Neuronal stem cell (in vitro differentiated cells): ENCODE measurements around the gene FOXL3.

ENCODE experiments used
- DNase-seq: peaks from one replicate; pipeline ENCODE4 v3.0.0-alpha.2; 2013; ENCODE audit warnings: low spot score
- H2AFZ ChIP-seq: one replicate; pipeline ENCODE4 v1.6.1; 2013; ENCODE audit warnings: mild to moderate bottlenecking, low read length, inconsistent platforms
- H2AK5ac ChIP-seq: 2 replicates; pipeline ENCODE4 v1.6.1; 2013; ENCODE audit warnings: low read depth, mild to moderate bottlenecking, inconsistent platforms, low read length, moderate library complexity, mixed read lengths
- H2BK120ac ChIP-seq: 2 replicates; pipeline ENCODE4 v1.6.1; 2013; ENCODE audit warnings: low read depth, mild to moderate bottlenecking, inconsistent platforms, low read length, moderate library complexity, mixed read lengths
- H2BK12ac ChIP-seq: one replicate; pipeline ENCODE4 v1.6.1; 2013; ENCODE audit warnings: low read length, inconsistent platforms
- H2BK15ac ChIP-seq: 2 replicates; pipeline ENCODE4 v1.6.1; 2013; ENCODE audit warnings: mild to moderate bottlenecking, low read length, inconsistent platforms, mixed read lengths
- H2BK5ac ChIP-seq: one replicate; pipeline ENCODE4 v1.6.1; 2013; ENCODE audit warnings: inconsistent platforms, mild to moderate bottlenecking, low read length, moderate library complexity
- H3K14ac ChIP-seq: one replicate; pipeline ENCODE4 v1.6.1; 2013; ENCODE audit warnings: low read length, inconsistent platforms
- H3K18ac ChIP-seq: 2 replicates; pipeline ENCODE4 v1.6.1; 2013; ENCODE audit warnings: low read length, inconsistent platforms
- H3K23ac ChIP-seq: 2 replicates; pipeline ENCODE4 v1.6.1; 2013; ENCODE audit warnings: low read depth, mild to moderate bottlenecking, mixed read lengths, low read length, inconsistent platforms; ENCODE audit not compliant: poor library complexity
- H3K27ac ChIP-seq: replicated peaks from 3 replicates; pipeline ENCODE4 v1.5.1; 2013; ENCODE audit warnings: low read length, inconsistent platforms
- H3K27me3 ChIP-seq, 3 experiments: 2 replicates each; pipeline ENCODE4 v1.6.1; 2013; ENCODE audit warnings: low read length in 3 of 3, mild to moderate bottlenecking in 2 of 3, inconsistent platforms in 1 of 3, low read depth in 1 of 3, mixed read lengths in 1 of 3, moderate library complexity in 1 of 3; ENCODE audit not compliant: control insufficient read depth in 3 of 3, insufficient read depth in 3 of 3
- H3K36me3 ChIP-seq, 2 donors: replicated peaks in 1 of 2; 2 replicates each; pipeline ENCODE4 v1.6.1; 2013; ENCODE audit warnings: low read length in 2 of 2; ENCODE audit not compliant: control insufficient read depth in 2 of 2, insufficient read depth in 2 of 2
- H3K4ac ChIP-seq: 2 replicates; pipeline ENCODE4 v1.6.1; 2013; ENCODE audit warnings: inconsistent platforms, mild to moderate bottlenecking, low read length, moderate library complexity
- H3K4me1 ChIP-seq, 2 donors: 1 replicate in 1 of 2; 2 replicates in 1 of 2; pipeline ENCODE4 v1.6.1; 2013; ENCODE audit warnings: low read length in 2 of 2, low read depth in 1 of 2; ENCODE audit not compliant: control insufficient read depth in 2 of 2, insufficient read depth in 1 of 2
- H3K4me2 ChIP-seq: one replicate; pipeline ENCODE4 v1.6.1; 2013; ENCODE audit warnings: mild to moderate bottlenecking, low read length, inconsistent platforms; ENCODE audit not compliant: insufficient read depth, poor library complexity, severe bottlenecking
- H3K4me3 ChIP-seq, 2 donors: 2 replicates each; pipeline ENCODE4 v1.5.1; 2013; ENCODE audit warnings: low read length in 2 of 2, mild to moderate bottlenecking in 2 of 2, inconsistent platforms in 1 of 2, moderate library complexity in 1 of 2
- H3K79me1 ChIP-seq: one replicate; pipeline ENCODE4 v1.6.1; 2013; ENCODE audit warnings: low read depth, mild to moderate bottlenecking, inconsistent platforms, low read length, moderate library complexity
- H3K9ac ChIP-seq: one replicate; pipeline ENCODE4 v1.6.1; 2013; ENCODE audit warnings: mild to moderate bottlenecking, low read depth, low read length, inconsistent platforms; ENCODE audit not compliant: poor library complexity
- H3K9me3 ChIP-seq, 2 donors: replicated peaks in 1 of 2; 2 replicates each; pipeline versions ENCODE3 to v1.6.1; 2013; ENCODE audit warnings: low read length in 2 of 2, mild to moderate bottlenecking in 2 of 2, inconsistent platforms in 1 of 2, low read depth in 1 of 2, mixed read lengths in 1 of 2, moderate library complexity in 1 of 2; ENCODE audit not compliant: control insufficient read depth in 2 of 2, insufficient read depth in 1 of 2
- H4K8ac ChIP-seq: one replicate; pipeline ENCODE4 v1.6.1; 2013; ENCODE audit warnings: low read depth, mild to moderate bottlenecking, inconsistent platforms, low read length, moderate library complexity
- H4K91ac ChIP-seq: one replicate; pipeline ENCODE4 v1.6.1; 2013; ENCODE audit warnings: low read length, low read depth, mild to moderate bottlenecking, inconsistent platforms; ENCODE audit not compliant: poor library complexity
- WGBS, 2 donors: extraction: QIAGEN DNeasy Blood & Tissue Kit; methylation state at CpG; one replicate each; pipeline ENCODE4 v1.1.7; 2013; ENCODE audit warnings: missing lambda C conversion rate in 2 of 2, mixed read lengths in 1 of 2; ENCODE audit not compliant: insufficient read length in 2 of 2, insufficient replicate concordance in 1 of 2; ENCODE audit errors: extremely low coverage in 2 of 2; 5-methylcytosine and 5-hydroxymethylcytosine counted together

FOXL3 gene

GRCh38 chr7:250523-250922 is 39.4 kb upstream of the FOXL3 start:
- H3K4me2 ChIP-seq: no peak overlapping the region
- H2AK5ac ChIP-seq: peak overlapping the region; percentile 57
- H3K79me1 ChIP-seq: no peaks in the 10 kb centered on the region
- H3K9ac ChIP-seq: no peak overlapping the region
- peak overlapping the region; percentile 47 for H3K14ac ChIP-seq
- no peaks in the 10 kb centered on the region for H3K27me3 ChIP-seq
- WGBS, 2 donors: no CpG with 5 or more reads among the region's 15 CpGs
- peak overlapping the region; percentile 66 for H3K27ac ChIP-seq
- peak overlapping the region; percentile 87 for H3K18ac ChIP-seq
- no peak overlapping the region for H4K91ac ChIP-seq
- H2BK12ac ChIP-seq: no peak overlapping the region
- no peak overlapping the region for H3K4me3 ChIP-seq
- H2BK5ac ChIP-seq: no peak overlapping the region
- H2BK15ac ChIP-seq: no peak overlapping the region
- no peaks in the 10 kb centered on the region for H3K9me3 ChIP-seq
- peaks cover 0 to 9% of the 10 kb centered on the region in 2 donors for H3K4me1 ChIP-seq
- no peak overlapping the region for H2BK120ac ChIP-seq
- no peak overlapping the region for H3K4ac ChIP-seq
- H2AFZ ChIP-seq: no peak overlapping the region
- DNase-seq: no peak
- H3K36me3 ChIP-seq: no peaks in the 10 kb centered on the region
- peak overlapping the region; percentile 92 for H3K23ac ChIP-seq
- no peak overlapping the region for H4K8ac ChIP-seq

GRCh38 chr7:251005-251404 is 39.0 kb upstream of the FOXL3 start:
- H3K27ac ChIP-seq: no peak overlapping the region
- no peaks in the 10 kb centered on the region for H3K79me1 ChIP-seq
- H3K36me3 ChIP-seq: no peaks in the 10 kb centered on the region
- no peaks in the 10 kb centered on the region for H3K27me3 ChIP-seq
- H2AK5ac ChIP-seq: no peak overlapping the region
- H2BK120ac ChIP-seq: no peak overlapping the region
- no peak overlapping the region for H4K91ac ChIP-seq
- peak overlapping the region; percentile 73 for H2BK12ac ChIP-seq
- H2AFZ ChIP-seq: no peak overlapping the region
- no CpG with 5 or more reads among the region's 20 CpGs for WGBS, 2 donors
- no peak overlapping the region for H3K4me2 ChIP-seq
- no peak overlapping the region for H3K18ac ChIP-seq
- peaks cover 0 to 9% of the 10 kb centered on the region in 2 donors for H3K4me1 ChIP-seq
- DNase-seq: no peak
- H3K14ac ChIP-seq: peak overlapping the region; percentile 82
- H2BK5ac ChIP-seq: peak overlapping the region; percentile 53
- H3K23ac ChIP-seq: no peak overlapping the region
- H2BK15ac ChIP-seq: no peak overlapping the region
- no peaks in the 10 kb centered on the region for H3K9me3 ChIP-seq
- H3K4me3 ChIP-seq: no peak overlapping the region
- H3K4ac ChIP-seq: no peak overlapping the region
- H3K9ac ChIP-seq: no peak overlapping the region
- H4K8ac ChIP-seq: peak overlapping the region; percentile 43

DNA sequence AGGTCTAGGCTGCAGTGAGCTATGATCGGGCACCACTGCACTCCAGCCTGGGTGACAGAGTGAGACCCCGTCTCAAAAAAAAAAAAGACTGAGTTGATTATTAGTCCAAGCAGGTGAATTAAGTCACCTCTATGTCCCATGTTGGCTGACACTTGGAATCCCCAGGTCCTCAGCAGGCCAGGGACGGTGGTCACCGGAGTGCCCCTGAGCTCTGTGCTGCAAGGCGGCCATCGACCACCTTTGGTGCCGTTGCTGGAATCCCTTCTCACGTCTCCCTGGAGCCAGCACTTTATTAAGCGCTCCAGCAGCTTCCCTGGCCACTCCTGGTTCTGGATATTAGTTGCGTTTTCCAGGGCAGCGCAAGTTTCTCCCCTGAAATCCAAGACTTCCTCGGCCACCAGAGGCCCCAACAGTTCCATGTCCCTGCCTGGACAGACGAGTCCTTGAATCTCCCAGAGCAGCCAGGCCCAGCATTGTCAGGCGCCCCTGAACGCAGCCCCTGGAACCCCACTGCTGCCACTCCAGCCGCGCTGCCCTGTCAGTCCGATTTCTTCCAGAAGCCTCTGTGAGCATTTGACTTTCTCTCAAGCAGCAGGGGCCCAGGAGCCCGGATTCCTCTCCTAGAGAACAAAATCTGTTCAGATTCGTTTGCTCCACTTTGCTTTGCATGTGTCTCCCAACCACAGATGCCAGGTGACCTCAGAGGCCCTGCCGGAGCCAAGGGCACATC is 38.4 kb upstream of the FOXL3 start:
- H2BK15ac ChIP-seq: peak overlapping the region; percentile 71
- H2AFZ ChIP-seq: no peak overlapping the region
- H3K14ac ChIP-seq: no peak overlapping the region
- no peak overlapping the region for H3K23ac ChIP-seq
- H2BK5ac ChIP-seq: no peak overlapping the region
- H3K27ac ChIP-seq: no peak overlapping the region
- H3K9ac ChIP-seq: no peak overlapping the region
- H2BK120ac ChIP-seq: peak overlapping the region; percentile 76
- H3K27me3 ChIP-seq: no peaks in the 10 kb centered on the region
- no peak overlapping the region for H3K4me2 ChIP-seq
- no peak overlapping the region for H4K8ac ChIP-seq
- H2AK5ac ChIP-seq: peak overlapping the region; percentile 61
- no peak overlapping the region for H4K91ac ChIP-seq
- peaks cover 0 to 9% of the 10 kb centered on the region in 2 donors for H3K4me1 ChIP-seq
- H3K4ac ChIP-seq: peak overlapping the region; percentile 66
- H2BK12ac ChIP-seq: no peak overlapping the region
- H3K4me3 ChIP-seq: no peak overlapping the region
- H3K9me3 ChIP-seq: peaks cover 0 to 2% of the 10 kb centered on the region in 2 donors
- DNase-seq: no peak
- no CpG with 5 or more reads among the region's 21 CpGs for WGBS, 2 donors
- H3K79me1 ChIP-seq: no peaks in the 10 kb centered on the region
- peak overlapping the region; percentile 48 for H3K18ac ChIP-seq
- H3K36me3 ChIP-seq: peaks cover 0 to 2% of the 10 kb centered on the region in 2 donors

DNA sequence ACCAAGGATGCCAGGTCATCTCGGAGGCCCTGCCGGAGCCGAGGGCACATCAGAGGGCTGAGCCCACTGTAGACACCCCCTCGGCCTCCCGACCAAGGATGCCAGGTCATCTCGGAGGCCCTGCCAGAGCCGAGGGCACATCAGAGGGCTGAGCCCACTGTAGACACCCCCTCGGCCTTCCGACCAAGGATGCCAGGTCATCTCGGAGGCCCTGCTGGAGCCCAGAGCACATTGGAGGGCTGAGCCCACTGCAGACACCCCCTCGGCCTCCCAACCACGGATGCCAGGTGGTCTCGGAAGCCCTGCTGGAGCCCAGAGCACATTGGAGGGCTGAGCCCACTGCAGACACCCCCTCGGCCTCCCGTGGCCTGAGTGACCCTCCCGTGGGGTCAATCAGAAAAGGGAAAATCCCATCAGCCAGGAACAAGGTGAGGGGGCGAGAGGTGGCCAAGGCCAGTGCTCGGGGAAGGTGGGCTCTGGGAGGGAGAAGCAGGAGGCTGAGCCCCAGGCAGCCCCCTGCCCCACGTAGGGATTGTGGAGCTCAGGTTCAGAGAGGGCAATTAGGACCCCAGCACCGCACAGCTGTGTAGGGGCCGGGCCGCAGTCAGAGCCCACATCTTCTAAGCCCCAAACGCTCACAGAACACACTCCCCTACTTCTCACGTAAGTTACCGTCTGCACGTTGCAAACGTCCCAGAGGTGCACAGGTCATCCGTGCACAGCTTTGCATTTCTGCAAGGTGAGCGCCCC is 37.6 kb upstream of the FOXL3 start:
- Histone ChIP-seq H2AK5ac (peak overlapping the region; percentile 56), H3K27ac (no peak overlapping the region), H2BK15ac (no peak overlapping the region), H2BK5ac (peak overlapping the region; percentile 22), H3K14ac (peak overlapping the region; percentile 71), H3K18ac (peak overlapping the region; percentile 17), H3K36me3 (peaks cover 0 to 5% of the 10 kb centered on the region in 2 donors), H2BK12ac (no peak overlapping the region), H3K9ac (no peak overlapping the region), H4K8ac (no peak overlapping the region), H3K4me2 (no peak overlapping the region), H3K27me3 (no peaks in the 10 kb centered on the region), H2BK120ac (no peak overlapping the region), H4K91ac (no peak overlapping the region), H3K23ac (peak overlapping the region; percentile 71), H3K4ac (peak overlapping the region; percentile 66), H3K9me3 (peaks cover 0 to 8% of the 10 kb centered on the region in 2 donors), H2AFZ (no peak overlapping the region), H3K79me1 (no peaks in the 10 kb centered on the region), H3K4me3 (no peak overlapping the region), H3K4me1 (peaks cover 0 to 9% of the 10 kb centered on the region in 2 donors)
- DNase-seq: no peak
- no CpG with 5 or more reads among the region's 29 CpGs for WGBS, 2 donors
